Esophagus muscularis mucosa (tissue), 4 donors: ENCODE data around the gene TCERG1L. TPM values are rescaled to one million over a fixed set of nuclear protein-coding genes. Genes with fewer than 3 reads are reported as not detected.

Experiments
- DNase-seq: peaks from one replicate; pipeline ENCODE4 v3.0.0-alpha.2; 2017; ENCODE audit errors: extremely low spot score
- H3K27ac ChIP-seq, 4 donors: fragments of 200-600 bp; sonication (generic); replicated peaks in 1 of 4; 1 replicate in 3 of 4; 2 replicates in 1 of 4; pipeline ENCODE4 v1.5.1; 2016 to 2019; ENCODE audit warnings: mild to moderate bottlenecking in 1 of 4
- H3K27me3 ChIP-seq, 4 donors: fragments of 200-600 bp; sonication (generic); one replicate each; pipeline versions ENCODE4 v1.5.1 to v1.6.0; 2016 to 2019
- H3K36me3 ChIP-seq, 4 donors: fragments of 200-600 bp; sonication (generic); one replicate each; pipeline ENCODE4 v1.5.1; 2016 to 2019
- H3K4me1 ChIP-seq, 4 donors: fragments of 200-600 bp; sonication (generic); one replicate each; pipeline ENCODE4 v1.5.1; 2016 to 2019
- H3K4me3 ChIP-seq, 4 donors: fragments of 200-600 bp; sonication (generic); 1 replicate in 2 of 4; 2 replicates in 2 of 4; pipeline ENCODE4 v1.5.1; 2016 to 2019; ENCODE audit warnings: mild to moderate bottlenecking in 4 of 4, moderate library complexity in 1 of 4
- H3K9me3 ChIP-seq, 4 donors: fragments of 200-600 bp; sonication (generic); 1 replicate in 3 of 4; 2 replicates in 1 of 4; pipeline ENCODE4 v1.5.1; 2016 to 2019
- EP300 ChIP-seq: sonication (generic); formaldehyde crosslinking; IDR thresholded peaks from one replicate; pipeline ENCODE4 v1.6.1; 2017; ENCODE audit warnings: antibody characterized with exemption
- POLR2A ChIP-seq: fragments of 450-650 bp; IDR thresholded peaks from one replicate; pipeline ENCODE4 v1.6.1; 2017; ENCODE audit warnings: antibody characterized with exemption, moderate library complexity, mild to moderate bottlenecking, low read depth
- POLR2AphosphoS5 ChIP-seq, 2 donors: sonication (generic); formaldehyde crosslinking; IDR thresholded peaks; one replicate each; pipeline ENCODE4 v1.6.1; 2017; ENCODE audit warnings: antibody characterized with exemption in 2 of 2
- WGBS: methylation state at CpG from one replicate; pipeline ENCODE4 v1.1.5; 2018; 5-methylcytosine and 5-hydroxymethylcytosine counted together
- intact Hi-C: fragments of 100-400 bp; cut with DNase I; formaldehyde crosslinking; loops from one replicate; pipeline ENCODE4 v1.15.1; 2023
- total RNA-seq, 4 donors: library from RNA; depleted of rRNA; stranded (reverse); fragments of >200 nt; gene quantifications; one replicate each; pipeline versions ENCODE4 v1.1.0 to v1.2.1, GENCODE V29; 2016
- TF ChIP-seq, protein P1 (sequence below), 3 experiments: fragments of 200-600 bp in 2 of 3; fragments of 450-650 bp in 1 of 3; sonication (generic) in 2 of 3; IDR thresholded peaks; one replicate each; pipeline ENCODE4 v1.5.1; 2017 to 2019; ENCODE audit warnings: antibody characterized with exemption in 3 of 3, mild to moderate bottlenecking in 2 of 3, moderate library complexity in 1 of 3

TCERG1L gene
- total RNA-seq, 4 donors from 2014 or later = not detected

GRCh38 chr10:131062621-131063260, 248.8 kb downstream of the TCERG1L start:
- no peaks in the 10 kb centered on the region for H3K36me3 ChIP-seq
- no peaks in the 10 kb centered on the region for H3K4me1 ChIP-seq
- intact Hi-C loops = no loop called here
- no peak overlapping the region for H3K4me3 ChIP-seq
- DNase-seq = no peak
- H3K9me3 ChIP-seq = peaks cover 0 to 14% (median 11%) of the 10 kb centered on the region in 4 donors
- TF ChIP-seq POLR2AphosphoS5 (IDR thresholded peaks at IDR 0.05) = no peak
- TF ChIP-seq, protein P1, sequence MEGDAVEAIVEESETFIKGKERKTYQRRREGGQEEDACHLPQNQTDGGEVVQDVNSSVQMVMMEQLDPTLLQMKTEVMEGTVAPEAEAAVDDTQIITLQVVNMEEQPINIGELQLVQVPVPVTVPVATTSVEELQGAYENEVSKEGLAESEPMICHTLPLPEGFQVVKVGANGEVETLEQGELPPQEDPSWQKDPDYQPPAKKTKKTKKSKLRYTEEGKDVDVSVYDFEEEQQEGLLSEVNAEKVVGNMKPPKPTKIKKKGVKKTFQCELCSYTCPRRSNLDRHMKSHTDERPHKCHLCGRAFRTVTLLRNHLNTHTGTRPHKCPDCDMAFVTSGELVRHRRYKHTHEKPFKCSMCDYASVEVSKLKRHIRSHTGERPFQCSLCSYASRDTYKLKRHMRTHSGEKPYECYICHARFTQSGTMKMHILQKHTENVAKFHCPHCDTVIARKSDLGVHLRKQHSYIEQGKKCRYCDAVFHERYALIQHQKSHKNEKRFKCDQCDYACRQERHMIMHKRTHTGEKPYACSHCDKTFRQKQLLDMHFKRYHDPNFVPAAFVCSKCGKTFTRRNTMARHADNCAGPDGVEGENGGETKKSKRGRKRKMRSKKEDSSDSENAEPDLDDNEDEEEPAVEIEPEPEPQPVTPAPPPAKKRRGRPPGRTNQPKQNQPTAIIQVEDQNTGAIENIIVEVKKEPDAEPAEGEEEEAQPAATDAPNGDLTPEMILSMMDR (IDR thresholded peaks at IDR 0.05) = no peak
- 81% methylated on average over 3 of the region's 10 CpGs for WGBS
- H3K27ac ChIP-seq = no peak overlapping the region
- H3K27me3 ChIP-seq = peaks cover 0 to 35% (median 0%) of the 10 kb centered on the region in 4 donors

DNA sequence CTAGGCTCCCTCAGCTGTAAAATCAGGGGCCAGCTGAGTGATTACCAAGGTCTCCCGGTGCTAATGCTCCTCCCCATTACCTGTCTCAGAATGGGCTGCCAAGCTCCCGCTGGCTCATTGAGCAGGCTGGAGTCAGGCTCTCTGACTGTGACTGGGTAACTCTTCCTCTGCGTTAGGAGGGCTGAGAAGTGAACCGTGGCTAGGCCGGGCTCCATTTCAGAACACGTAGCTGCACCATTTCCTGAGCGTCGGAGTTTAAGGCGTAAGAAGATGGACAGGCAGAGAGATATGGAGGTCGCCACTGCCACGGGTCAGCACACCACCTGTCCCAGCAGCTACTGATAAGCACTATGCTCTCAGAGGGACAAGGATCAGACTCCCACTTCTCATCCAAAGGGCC, 250.3 kb downstream of the TCERG1L start:
- no peak for TF ChIP-seq EP300
- no peak for TF ChIP-seq POLR2A
- DNase-seq = no peak
- WGBS = 60% methylated on average over 11 of the region's 11 CpGs

GRCh38 chr10:131059881-131060280, 251.6 kb downstream of the TCERG1L start:
- Histone ChIP-seq H3K36me3 (no peaks in the 10 kb centered on the region), H3K4me3 (no peak overlapping the region), H3K9me3 (peaks cover 0 to 14% (median 11%) of the 10 kb centered on the region in 4 donors), H3K27ac (no peak overlapping the region), H3K27me3 (peaks cover 0 to 38% (median 0%) of the 10 kb centered on the region in 4 donors), H3K4me1 (no peaks in the 10 kb centered on the region)
- no peak for TF ChIP-seq POLR2AphosphoS5 (IDR thresholded peaks at IDR 0.05)
- no peak for TF ChIP-seq POLR2A
- TF ChIP-seq, protein P1 (IDR thresholded peaks at IDR 0.05) = no peak
- no peak for TF ChIP-seq EP300
- WGBS = 97% methylated on average over 5 of the region's 6 CpGs
- no peak for DNase-seq
- intact Hi-C loops = no loop called here

More for the DNA sequence above, 250.3 kb downstream of the TCERG1L start:
- Histone ChIP-seq H3K9me3 (peaks cover 0 to 14% (median 11%) of the 10 kb centered on the region in 4 donors), H3K4me1 (no peaks in the 10 kb centered on the region), H3K4me3 (no peak overlapping the region), H3K36me3 (no peaks in the 10 kb centered on the region), H3K27me3 (peaks cover 0 to 30% (median 0%) of the 10 kb centered on the region in 4 donors), H3K27ac (no peak overlapping the region)
- intact Hi-C loops = no loop called here

DNA sequence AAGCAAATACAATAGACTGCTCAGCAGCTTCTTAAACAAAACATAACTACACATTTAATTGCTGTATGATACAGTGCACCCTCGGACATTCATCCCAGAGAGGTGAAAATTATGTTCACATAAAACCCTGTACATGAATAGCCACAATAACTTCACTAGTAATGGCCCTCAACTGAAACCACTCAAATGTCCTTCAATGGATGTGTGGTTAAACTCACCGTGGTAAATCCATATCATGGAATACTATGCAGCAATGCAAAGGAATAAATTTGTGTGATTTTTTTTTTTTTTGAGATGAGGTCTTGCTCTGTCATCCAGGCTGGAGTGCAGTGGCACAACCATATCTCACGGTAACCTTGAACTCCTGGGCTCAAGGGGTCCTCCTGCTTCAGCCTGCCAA, 252.7 kb downstream of the TCERG1L start:
- H3K36me3 ChIP-seq = no peaks in the 10 kb centered on the region
- intact Hi-C loops = no loop called here
- TF ChIP-seq POLR2AphosphoS5 (IDR thresholded peaks at IDR 0.05) = no peak
- TF ChIP-seq POLR2A = no peak
- TF ChIP-seq, protein P1 (IDR thresholded peaks at IDR 0.05) = no peak
- TF ChIP-seq EP300 = no peak
- H3K9me3 ChIP-seq = peaks cover 0 to 14% (median 11%) of the 10 kb centered on the region in 4 donors
- H3K4me1 ChIP-seq = no peaks in the 10 kb centered on the region
- H3K27me3 ChIP-seq = peaks cover 0 to 40% (median 0%) of the 10 kb centered on the region in 4 donors
- no peak overlapping the region for H3K4me3 ChIP-seq
- no peak for DNase-seq
- no peak overlapping the region for H3K27ac ChIP-seq
- 90% methylated on average over 3 of the region's 3 CpGs for WGBS

GRCh38 chr10:131056781-131057180, 254.7 kb downstream of the TCERG1L start:
- 92% methylated on average over 7 of the region's 8 CpGs for WGBS
- Histone ChIP-seq H3K27me3 (peaks cover 0 to 39% (median 0%) of the 10 kb centered on the region in 4 donors), H3K27ac (no peak overlapping the region), H3K36me3 (no peaks in the 10 kb centered on the region), H3K4me1 (no peaks in the 10 kb centered on the region), H3K4me3 (no peak overlapping the region), H3K9me3 (peaks cover 0 to 17% (median 11%) of the 10 kb centered on the region in 4 donors)
- no peak for TF ChIP-seq POLR2A
- no peak for TF ChIP-seq EP300
- TF ChIP-seq POLR2AphosphoS5 (IDR thresholded peaks at IDR 0.05) = no peak
- TF ChIP-seq, protein P1 (IDR thresholded peaks at IDR 0.05) = no peak
- DNase-seq = no peak
- intact Hi-C loops = no loop called here
